HepG2 (cell line): Measurements from ENCODE around the gene CNNM2.

ENCODE experiments used
- ELF4 ChIP-seq: sonication (generic); formaldehyde crosslinking; IDR thresholded peaks from 2 replicates; pipeline ENCODE4 v1.5.0; 2020; ENCODE audit warnings: missing genetic modification reagents, mild to moderate bottlenecking, moderate library complexity, borderline replicate concordance
- JUND ChIP-seq: sonication (generic); formaldehyde crosslinking; IDR thresholded peaks from 2 replicates; pipeline ENCODE4 v1.8.0; 2022; ENCODE audit warnings: mild to moderate bottlenecking, missing genetic modification reagents
- MYC ChIP-seq: sonication (generic); formaldehyde crosslinking; IDR thresholded peaks from 2 replicates; pipeline ENCODE4 v1.9.0; 2021; ENCODE audit warnings: missing genetic modification reagents, borderline replicate concordance
- NFKBIZ ChIP-seq: IDR thresholded peaks from 2 replicates; pipeline ENCODE4 v1.6.1; 2018; ENCODE audit warnings: missing genetic modification reagents, missing compliant biosample characterization
- SMARCE1 ChIP-seq: fragments of 450-650 bp; IDR thresholded peaks from 2 replicates; pipeline ENCODE4 v1.6.1; 2017; ENCODE audit warnings: borderline replicate concordance
- ZNF234 ChIP-seq: sonication (generic); formaldehyde crosslinking; conservative IDR thresholded peaks from 2 replicates; pipeline ENCODE4 v1.5.1; 2020; ENCODE audit warnings: mild to moderate bottlenecking, missing genetic modification reagents
- TF ChIP-seq, protein P1 (sequence below): sonication (generic); formaldehyde crosslinking; IDR thresholded peaks from 2 replicates; pipeline ENCODE4 v1.8.1; 2023; ENCODE audit warnings: missing genetic modification reagents, mild to moderate bottlenecking, borderline replicate concordance
- TF ChIP-seq, protein P2 (sequence below): sonication (generic); formaldehyde crosslinking; IDR thresholded peaks from 2 replicates; pipeline ENCODE4 v1.4.0; 2020; ENCODE audit warnings: missing genetic modification reagents
- TF ChIP-seq, protein P3 (sequence below): sonication (generic); formaldehyde crosslinking; IDR thresholded peaks from 2 replicates; pipeline ENCODE4 v1.4.0; 2020; ENCODE audit warnings: low read depth, mild to moderate bottlenecking, missing genetic modification reagents
- TF ChIP-seq, protein P4 (sequence below): sonication (generic); formaldehyde crosslinking; IDR thresholded peaks from 2 replicates; pipeline ENCODE4 v1.5.0; 2020; ENCODE audit warnings: mild to moderate bottlenecking, missing genetic modification reagents, moderate library complexity

DNA sequence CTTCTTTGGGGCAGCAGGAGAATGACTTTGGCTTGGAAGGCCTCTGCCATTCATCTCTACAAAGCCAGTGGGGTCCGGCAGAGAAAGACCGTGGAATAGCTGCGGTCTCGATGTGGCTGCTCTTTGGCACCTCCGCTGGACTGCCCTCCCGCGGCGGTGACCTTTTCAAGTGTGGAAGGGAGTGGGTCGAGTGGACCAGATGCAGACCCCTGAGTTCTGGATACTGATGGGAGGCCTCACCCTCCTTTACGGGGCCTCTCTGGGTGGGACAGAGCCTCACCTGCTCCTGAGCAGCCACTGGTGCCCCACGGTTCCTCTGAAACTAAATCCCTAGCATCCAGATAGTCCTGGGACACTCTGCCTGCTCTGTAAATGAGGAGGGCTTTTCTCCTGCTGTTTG, 161.9 kb downstream of the CNNM2 start:
- TF ChIP-seq ELF4 (CRISPR knock-in tag) (no peak), MYC (CRISPR knock-in tag) (no peak), SMARCE1 (no peak), NFKBIZ (CRISPR knock-in tag) (no peak), ZNF234 (CRISPR knock-in tag) (no peak), JUND (CRISPR knock-in tag) (no peak)
- TF ChIP-seq, protein P1, sequence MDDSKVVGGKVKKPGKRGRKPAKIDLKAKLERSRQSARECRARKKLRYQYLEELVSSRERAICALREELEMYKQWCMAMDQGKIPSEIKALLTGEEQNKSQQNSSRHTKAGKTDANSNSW (CRISPR knock-in tag): no peak
- TF ChIP-seq, protein P2, sequence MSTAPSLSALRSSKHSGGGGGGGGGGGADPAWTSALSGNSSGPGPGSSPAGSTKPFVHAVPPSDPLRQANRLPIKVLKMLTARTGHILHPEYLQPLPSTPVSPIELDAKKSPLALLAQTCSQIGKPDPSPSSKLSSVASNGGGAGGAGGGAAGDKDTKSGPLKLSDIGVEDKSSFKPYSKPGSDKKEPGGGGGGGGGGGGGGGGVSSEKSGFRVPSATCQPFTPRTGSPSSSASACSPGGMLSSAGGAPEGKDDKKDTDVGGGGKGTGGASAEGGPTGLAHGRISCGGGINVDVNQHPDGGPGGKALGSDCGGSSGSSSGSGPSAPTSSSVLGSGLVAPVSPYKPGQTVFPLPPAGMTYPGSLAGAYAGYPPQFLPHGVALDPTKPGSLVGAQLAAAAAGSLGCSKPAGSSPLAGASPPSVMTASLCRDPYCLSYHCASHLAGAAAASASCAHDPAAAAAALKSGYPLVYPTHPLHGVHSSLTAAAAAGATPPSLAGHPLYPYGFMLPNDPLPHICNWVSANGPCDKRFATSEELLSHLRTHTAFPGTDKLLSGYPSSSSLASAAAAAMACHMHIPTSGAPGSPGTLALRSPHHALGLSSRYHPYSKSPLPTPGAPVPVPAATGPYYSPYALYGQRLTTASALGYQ: no peak
- TF ChIP-seq, protein P3, sequence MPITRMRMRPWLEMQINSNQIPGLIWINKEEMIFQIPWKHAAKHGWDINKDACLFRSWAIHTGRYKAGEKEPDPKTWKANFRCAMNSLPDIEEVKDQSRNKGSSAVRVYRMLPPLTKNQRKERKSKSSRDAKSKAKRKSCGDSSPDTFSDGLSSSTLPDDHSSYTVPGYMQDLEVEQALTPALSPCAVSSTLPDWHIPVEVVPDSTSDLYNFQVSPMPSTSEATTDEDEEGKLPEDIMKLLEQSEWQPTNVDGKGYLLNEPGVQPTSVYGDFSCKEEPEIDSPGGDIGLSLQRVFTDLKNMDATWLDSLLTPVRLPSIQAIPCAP (CRISPR knock-in tag): no peak
- TF ChIP-seq, protein P4, sequence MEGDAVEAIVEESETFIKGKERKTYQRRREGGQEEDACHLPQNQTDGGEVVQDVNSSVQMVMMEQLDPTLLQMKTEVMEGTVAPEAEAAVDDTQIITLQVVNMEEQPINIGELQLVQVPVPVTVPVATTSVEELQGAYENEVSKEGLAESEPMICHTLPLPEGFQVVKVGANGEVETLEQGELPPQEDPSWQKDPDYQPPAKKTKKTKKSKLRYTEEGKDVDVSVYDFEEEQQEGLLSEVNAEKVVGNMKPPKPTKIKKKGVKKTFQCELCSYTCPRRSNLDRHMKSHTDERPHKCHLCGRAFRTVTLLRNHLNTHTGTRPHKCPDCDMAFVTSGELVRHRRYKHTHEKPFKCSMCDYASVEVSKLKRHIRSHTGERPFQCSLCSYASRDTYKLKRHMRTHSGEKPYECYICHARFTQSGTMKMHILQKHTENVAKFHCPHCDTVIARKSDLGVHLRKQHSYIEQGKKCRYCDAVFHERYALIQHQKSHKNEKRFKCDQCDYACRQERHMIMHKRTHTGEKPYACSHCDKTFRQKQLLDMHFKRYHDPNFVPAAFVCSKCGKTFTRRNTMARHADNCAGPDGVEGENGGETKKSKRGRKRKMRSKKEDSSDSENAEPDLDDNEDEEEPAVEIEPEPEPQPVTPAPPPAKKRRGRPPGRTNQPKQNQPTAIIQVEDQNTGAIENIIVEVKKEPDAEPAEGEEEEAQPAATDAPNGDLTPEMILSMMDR: no peak
